HG03066 (cell line): ENCODE measurements around the gene XAB2.
"Not testable (repeated sequence)": the region's sequence is repeated elsewhere in the genome, so short reads cannot be mapped to it uniquely, and the experiment has no call there.

ENCODE experiments used
- ATAC-seq: cut with Tn5 transposase; IDR thresholded peaks from one replicate; pipeline ENCODE4 v1.9.1; 2021; ENCODE audit warnings: low read depth; ENCODE audit not compliant: unreplicated experiment

The XAB2 gene

DNA sequence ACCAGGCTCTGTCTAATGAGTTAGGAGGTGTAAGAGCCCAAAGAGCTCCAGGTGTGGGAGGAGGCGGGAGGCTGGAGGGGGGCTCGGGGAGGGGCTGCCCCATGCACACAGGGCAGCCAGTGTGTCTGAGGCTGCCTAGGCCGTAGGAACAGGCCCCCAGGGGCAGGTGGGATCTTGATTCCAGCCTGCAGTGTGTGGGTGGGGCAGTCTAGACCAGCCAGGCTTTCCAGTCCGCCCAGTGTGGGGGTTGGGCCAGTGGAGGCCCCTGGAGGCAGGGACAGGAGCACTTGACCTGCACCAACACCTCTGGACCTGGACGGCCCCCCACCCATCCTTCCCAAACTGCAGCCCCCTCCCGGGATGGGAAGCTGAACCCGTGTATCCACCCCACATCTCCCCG, 39.1 kb downstream of the XAB2 start:
- ATAC-seq = no peak

DNA sequence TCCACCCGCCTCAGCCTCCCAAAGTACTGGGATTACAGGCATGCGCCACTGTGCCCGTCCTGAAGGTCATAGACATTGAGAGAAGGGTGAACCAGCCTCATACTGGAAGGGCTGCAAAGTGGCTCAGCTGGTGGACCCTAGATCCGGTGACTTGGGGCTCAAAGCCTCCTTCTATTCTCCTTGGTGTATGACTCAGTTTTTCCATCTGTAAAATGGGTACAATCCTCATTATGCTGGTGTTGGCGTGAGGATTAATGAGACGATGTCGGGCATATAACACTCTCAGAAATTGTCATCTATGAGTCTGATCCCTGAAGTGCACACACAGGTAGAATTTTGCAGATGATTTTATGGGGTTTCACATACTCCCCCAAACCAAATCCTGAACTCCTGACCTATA, 39.5 kb downstream of the XAB2 start:
- ATAC-seq = no peak

DNA sequence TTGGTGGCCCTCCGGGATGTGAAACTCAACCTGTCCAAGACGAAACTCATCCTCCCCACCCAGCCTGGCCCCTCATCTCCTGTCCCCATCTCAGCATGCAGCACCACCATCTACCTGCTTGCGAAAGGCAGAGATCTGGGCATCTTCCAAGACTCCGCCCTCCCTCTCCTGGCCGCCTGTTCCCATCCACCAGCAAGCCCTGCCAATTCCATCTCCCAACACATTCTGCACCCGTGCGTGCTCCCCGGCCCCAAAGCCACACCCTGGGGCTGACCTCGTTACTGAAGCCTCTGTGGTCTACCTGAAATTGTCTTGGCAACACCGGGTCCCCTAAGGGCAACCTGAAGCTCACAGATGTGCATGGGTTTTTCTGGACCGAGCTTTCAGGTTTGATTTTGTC, 46.9 kb downstream of the XAB2 start:
- no peak for ATAC-seq

DNA sequence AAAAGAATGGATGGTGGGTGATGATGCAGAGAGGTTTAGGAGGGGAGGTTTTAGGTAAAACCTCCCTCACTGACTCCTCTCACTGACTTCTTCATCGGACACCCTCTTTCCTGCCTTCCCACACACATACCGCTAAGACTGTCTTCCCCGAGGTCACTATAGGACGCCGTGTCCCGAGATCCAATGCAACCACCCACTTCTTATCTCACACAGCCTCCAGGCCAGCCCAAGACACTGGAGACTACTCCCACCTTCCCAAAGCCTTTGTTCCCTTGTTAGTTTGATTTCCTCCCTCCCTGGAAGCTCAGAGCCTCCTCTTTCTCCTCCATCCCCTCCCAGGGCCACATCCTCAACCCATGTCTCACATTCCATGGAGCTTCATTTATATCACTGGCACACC, 50.2 kb downstream of the XAB2 start:
- no peak for ATAC-seq

DNA sequence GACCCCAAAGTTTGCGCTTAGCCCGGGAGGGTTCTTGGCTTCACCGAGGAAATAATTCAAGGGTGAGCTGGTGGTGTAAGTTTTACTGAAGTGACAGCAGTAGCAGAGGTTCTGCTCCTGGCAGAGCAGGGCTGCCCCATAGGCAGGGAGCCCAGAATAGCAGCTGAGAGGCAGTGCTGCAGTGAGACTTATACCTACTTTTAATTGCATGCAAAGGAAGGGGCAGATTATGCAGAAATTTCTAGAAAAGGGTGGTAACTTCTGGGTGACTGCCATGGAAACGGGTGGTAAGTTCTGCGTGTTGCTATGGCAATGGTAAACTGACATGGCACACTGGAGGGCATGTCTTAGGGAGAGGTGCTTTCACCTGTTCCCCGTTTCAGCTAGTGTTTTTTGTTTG, 51.2 kb downstream of the XAB2 start:
- no peak for ATAC-seq

DNA sequence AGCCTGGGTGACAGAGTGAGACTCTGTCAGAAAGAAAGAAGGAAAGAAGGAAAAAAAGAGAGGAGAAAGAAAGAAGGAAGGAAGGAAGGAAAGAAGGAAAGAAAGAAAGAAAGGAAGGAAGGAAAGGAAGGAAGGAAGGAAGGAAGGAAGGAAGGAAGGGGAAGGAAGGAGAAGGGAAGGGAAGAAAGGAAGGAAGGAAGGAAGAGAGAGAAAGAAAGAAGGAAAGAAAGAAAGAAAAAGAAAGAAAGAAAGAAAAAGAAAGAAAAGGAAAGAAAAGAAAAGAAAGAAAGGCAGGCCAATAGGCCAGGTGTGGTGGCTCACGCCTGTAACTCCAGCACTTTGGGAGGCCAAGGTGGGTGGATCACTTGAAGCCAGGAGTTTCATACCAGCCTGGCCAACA, 51.9 kb downstream of the XAB2 start:
- ATAC-seq = not testable (repeated sequence)

DNA sequence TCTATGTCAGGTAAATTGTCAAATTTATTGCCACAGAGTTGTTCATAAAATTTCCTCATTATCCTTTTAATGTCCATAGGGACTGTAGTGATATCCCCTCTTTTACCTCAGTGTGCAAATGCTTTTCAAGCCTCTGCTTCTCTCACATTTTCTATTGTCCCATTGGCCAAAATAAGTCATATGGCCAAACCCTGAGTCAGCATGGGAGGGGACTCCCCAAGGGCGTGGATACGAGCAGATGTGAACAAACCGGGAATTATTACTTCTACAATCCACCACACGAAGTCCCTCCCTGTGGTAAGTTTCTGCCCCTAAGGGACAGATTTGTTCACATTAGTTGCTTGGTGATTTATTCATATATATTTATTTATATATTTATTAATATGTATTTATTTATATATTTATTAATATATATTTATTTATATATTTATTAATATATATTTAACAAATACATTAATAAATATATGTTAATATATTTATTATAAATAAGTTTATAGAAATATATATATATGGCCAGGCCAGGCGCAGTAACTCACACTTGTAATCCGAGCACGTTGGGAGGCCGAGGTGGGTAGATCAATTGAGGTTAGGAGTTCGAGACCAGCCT, 53.8 kb downstream of the XAB2 start:
- ATAC-seq = no peak

DNA sequence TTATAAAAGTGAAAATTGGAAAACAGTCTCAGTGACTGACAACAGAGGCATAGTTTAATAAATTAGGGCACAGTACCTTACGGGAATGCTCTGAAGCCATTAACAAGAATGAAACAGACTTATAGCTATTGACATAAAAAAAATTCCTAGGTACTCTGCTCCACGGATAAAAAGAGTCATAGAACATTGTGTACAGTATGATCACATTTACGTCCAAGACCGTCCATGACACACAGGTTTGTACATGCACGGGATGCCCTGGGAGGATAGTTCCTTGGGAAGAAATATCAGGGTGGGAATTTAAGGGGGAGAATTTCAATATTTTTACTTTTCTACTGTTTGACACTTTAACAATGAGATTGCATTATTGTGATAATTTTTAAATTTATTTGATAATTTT, 58.6 kb downstream of the XAB2 start:
- ATAC-seq = no peak
